Measurements from ENCODE around the gene SLC35C1. TPM values are rescaled to one million over a fixed set of nuclear protein-coding genes. Genes with fewer than 3 reads are reported as not detected.
"Not testable (repeated sequence)": the region's sequence is repeated elsewhere in the genome, so short reads cannot be mapped to it uniquely, and the experiment has no call there.

Gene SLC35C1
- total and polyA plus RNA-seq, 2 of the 13 experiments (the other 11 are each of a cell fraction or from before 2014, with no cell fraction given) = 2.9 to 7.0 TPM

DNA sequence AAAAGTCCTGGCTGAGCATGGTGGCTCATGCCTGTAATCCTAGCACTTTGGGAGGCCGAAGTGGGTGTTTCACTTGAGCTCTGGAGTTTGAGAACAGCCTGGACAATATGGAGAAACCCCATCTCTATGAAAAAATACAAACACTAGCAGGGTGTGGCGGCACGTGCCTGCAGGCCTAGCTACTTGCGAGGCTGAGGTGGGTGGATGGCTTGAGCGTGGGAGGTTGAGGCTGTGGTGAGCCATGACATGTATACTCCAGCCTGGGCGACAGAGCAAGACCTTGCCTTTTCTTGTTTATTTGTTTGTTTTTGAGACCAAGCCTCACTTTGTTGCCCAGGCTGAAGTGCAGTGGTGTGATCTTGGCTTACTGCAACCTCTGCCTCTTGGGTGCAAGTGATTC lies 34.3 kb downstream of the SLC35C1 start (continued):
- no peak for TF ChIP-seq SYNCRIP (IDR thresholded peaks at IDR 0.05; ENCODE audit: insufficient read depth, low read depth, low read length)
- no peak for TF ChIP-seq TARDBP (CRISPR knock-in tag; IDR thresholded peaks at IDR 0.05)

DNA sequence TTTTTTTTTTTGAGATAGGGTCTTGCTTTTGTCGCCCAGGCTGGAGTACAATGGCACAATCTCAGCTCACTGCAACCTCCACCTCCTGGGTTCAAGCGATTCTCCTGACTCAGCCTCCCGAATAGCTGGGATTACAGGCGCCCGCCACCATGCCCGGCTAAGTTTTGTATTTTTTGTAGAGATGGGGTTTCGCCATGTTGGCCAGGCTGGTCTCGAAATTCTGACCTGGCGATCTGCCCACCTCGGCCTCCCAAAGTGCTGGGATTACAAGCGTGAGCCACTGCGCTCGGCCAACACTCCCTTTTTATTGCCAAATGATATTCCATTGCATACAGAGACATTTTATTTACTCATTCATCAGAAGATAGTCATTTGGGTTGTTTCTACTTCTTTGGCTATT lies 35.3 kb downstream of the SLC35C1 start:
- H3K4me3 ChIP-seq (replicated peaks in 1 of 3; ENCODE audit: insufficient read depth in 1 of 3, low read depth in 2 of 3, low read length in 3 of 3); FAIRE-seq; H3K27ac ChIP-seq (ENCODE audit: extremely low read length, insufficient read depth, low read length); DNase-seq (ENCODE audit: low spot score); CTCF ChIA-PET (ENCODE audit: low intra/inter-chr PET ratio, low total read pairs); H3K9ac ChIP-seq (ENCODE audit: insufficient read depth, low read depth, low read length); H3K36me3 ChIP-seq (replicated peaks in 1 of 2; ENCODE audit: control insufficient read depth in 1 of 2, insufficient read depth in 2 of 2, low read length in 2 of 2); H2AFZ ChIP-seq (ENCODE audit: low read length); H3K27me3 ChIP-seq (ENCODE audit: control insufficient read depth in 1 of 2, insufficient read depth in 2 of 2, low read length in 2 of 2); POLR2A ChIA-PET; ATAC-seq; H3K4me2 ChIP-seq (ENCODE audit: low read depth, low read length); H3K79me2 ChIP-seq (ENCODE audit: insufficient read depth, low read length); H4K20me1 ChIP-seq (ENCODE audit: insufficient read depth, low read length); BruUV-seq (replicated peaks); H3K9me3 ChIP-seq (ENCODE audit: low read length); in situ Hi-C loops (cut with HindIII; ENCODE audit: extremely low pct_ligation_motif_present, low pct_unique_long_range_greater_than_20kb): not testable (repeated sequence)
- WGBS (ENCODE audit: low lambda C conversion rate) = 55% methylated on average over 13 of the region's 13 CpGs
- H3K4me1 ChIP-seq (ENCODE audit: insufficient read depth, low read length) = peaks cover 21% of the 10 kb centered on the region
- intact Hi-C loops (cut with micrococcal nuclease; ENCODE audit: unreplicated experiment) = loop anchor here (10.0 kb wide), 1 partner anchor 165 kb away; no protein-coding TSS in a partner anchor

DNA sequence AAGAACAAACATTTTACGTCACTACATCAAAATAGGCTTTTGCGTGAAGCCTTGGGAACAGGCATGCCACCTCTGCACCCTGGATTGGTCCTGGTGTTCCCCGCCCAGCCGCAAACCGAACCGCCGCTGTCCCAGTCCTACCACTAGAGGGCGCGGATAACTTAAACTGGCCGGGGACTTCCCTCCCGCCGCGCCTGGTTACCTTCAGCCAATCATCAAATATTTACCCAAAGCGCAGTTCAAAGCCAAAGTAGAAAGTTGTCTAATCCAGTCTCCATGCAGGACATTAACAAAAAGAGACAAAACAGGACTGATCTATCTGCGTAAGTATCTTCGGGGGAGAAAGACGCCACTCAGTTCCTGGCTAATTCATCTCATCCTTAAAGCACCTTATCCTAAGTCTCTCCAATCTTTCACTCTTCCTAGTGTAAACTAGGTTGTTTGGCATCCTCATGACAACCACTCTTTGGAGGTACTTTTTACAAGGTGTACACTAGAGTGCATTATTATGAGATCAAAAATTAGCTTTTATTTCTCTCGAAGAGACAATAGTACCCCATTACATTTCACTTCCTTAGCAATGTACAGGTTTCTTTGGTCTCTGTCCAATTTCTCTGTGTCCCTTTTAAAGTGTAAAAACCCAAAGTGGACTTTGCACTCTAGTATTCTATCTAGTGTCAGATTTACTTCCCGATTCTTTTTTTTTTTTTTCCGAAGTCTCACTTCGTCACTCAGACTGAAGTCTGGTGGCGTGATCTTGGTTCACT lies 38.4 kb downstream of the SLC35C1 start:
- CTCF ChIA-PET (ENCODE audit: low intra/inter-chr PET ratio, low total read pairs) = interaction anchor here (1.9 kb wide), 1 partner anchor 10 kb away, joined by 6 read pairs; no protein-coding TSS in a partner anchor
- Histone ChIP-seq H2AFZ (ENCODE audit: low read length) (peak overlapping the region; percentile 75), H3K79me2 (ENCODE audit: insufficient read depth, low read length) (peaks cover 5% of the 10 kb centered on the region), H3K4me3 (replicated peaks in 1 of 3; ENCODE audit: insufficient read depth in 1 of 3, low read depth in 2 of 3, low read length in 3 of 3) (peak overlapping the region in 2 of 3 experiments; percentile 38 to 59; a peak in 3 of 6 replicates), H3K27ac (ENCODE audit: extremely low read length, insufficient read depth, low read length) (peak overlapping the region; percentile 96), H3K36me3 (replicated peaks in 1 of 2; ENCODE audit: control insufficient read depth in 1 of 2, insufficient read depth in 2 of 2, low read length in 2 of 2) (no peaks in the 10 kb centered on the region), H3K4me2 (ENCODE audit: low read depth, low read length) (peak overlapping the region; percentile 92), H3K9me3 (ENCODE audit: low read length) (no peaks in the 10 kb centered on the region), H4K20me1 (ENCODE audit: insufficient read depth, low read length) (peaks cover 7% of the 10 kb centered on the region), H3K9ac (ENCODE audit: insufficient read depth, low read depth, low read length) (peak overlapping the region; percentile 66), H3K4me1 (ENCODE audit: insufficient read depth, low read length) (peaks cover 40% of the 10 kb centered on the region), H3K27me3 (ENCODE audit: control insufficient read depth in 1 of 2, insufficient read depth in 2 of 2, low read length in 2 of 2) (no peaks in the 10 kb centered on the region; a peak in 1 of 5 replicates)
- WGBS (ENCODE audit: low lambda C conversion rate) = under 1% methylated on average over 14 of the region's 22 CpGs
- no TSS peak for BruUV-seq (replicated peaks)
- ATAC-seq (peak; percentile 47), DNase-seq (ENCODE audit: low spot score) (peak; percentile 93), FAIRE-seq (peak; percentile 70)
- intact Hi-C loops (cut with micrococcal nuclease; ENCODE audit: unreplicated experiment) = loop anchor here (2.0 to 10.0 kb wide), 2 partner anchors 39 to 161 kb away; partner anchors contain the start of gene SLC35C1
- POLR2A ChIA-PET = interaction anchor here (0.7 kb wide), 1 partner anchor 700 kb away, joined by 3 read pairs; no protein-coding TSS in a partner anchor
- in situ Hi-C loops (cut with HindIII; ENCODE audit: extremely low pct_ligation_motif_present, low pct_unique_long_range_greater_than_20kb) = no loop called here
- TF ChIP-seq FIP1L1 (IDR thresholded peaks at IDR 0.05; ENCODE audit: borderline replicate concordance, insufficient read depth, low read depth, low read length) (no peak), ZNF605 (CRISPR knock-in tag; IDR thresholded peaks at IDR 0.05) (no peak), ARNTL (CRISPR knock-in tag; IDR thresholded peaks at IDR 0.05) (peak; percentile 89), SALL1 (CRISPR knock-in tag; IDR thresholded peaks at IDR 0.05) (peak; percentile 81), LCORL (IDR thresholded peaks at IDR 0.05) (no peak), LCORL (CRISPR knock-in tag; IDR thresholded peaks at IDR 0.05) (peak; percentile 38; the same call in 1 of the 2 replicates), ZNF678 (CRISPR knock-in tag; IDR thresholded peaks at IDR 0.05) (no peak), PHF21A (CRISPR knock-in tag; IDR thresholded peaks at IDR 0.05) (peak; percentile 67; the same call in 1 of the 2 replicates), CHD2 (IDR thresholded peaks at IDR 0.05; ENCODE audit: low read depth, low read length) (no peak)
- TF ChIP-seq, protein P1, sequence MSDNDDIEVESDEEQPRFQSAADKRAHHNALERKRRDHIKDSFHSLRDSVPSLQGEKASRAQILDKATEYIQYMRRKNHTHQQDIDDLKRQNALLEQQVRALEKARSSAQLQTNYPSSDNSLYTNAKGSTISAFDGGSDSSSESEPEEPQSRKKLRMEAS (IDR thresholded peaks at IDR 0.05) = no peak
- TF ChIP-seq, protein P2, sequence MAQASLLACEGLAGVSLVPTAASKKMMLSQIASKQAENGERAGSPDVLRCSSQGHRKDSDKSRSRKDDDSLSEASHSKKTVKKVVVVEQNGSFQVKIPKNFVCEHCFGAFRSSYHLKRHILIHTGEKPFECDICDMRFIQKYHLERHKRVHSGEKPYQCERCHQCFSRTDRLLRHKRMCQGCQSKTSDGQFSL (CRISPR knock-in tag; IDR thresholded peaks at IDR 0.05) = no peak
- TF ChIP-seq, protein P3, sequence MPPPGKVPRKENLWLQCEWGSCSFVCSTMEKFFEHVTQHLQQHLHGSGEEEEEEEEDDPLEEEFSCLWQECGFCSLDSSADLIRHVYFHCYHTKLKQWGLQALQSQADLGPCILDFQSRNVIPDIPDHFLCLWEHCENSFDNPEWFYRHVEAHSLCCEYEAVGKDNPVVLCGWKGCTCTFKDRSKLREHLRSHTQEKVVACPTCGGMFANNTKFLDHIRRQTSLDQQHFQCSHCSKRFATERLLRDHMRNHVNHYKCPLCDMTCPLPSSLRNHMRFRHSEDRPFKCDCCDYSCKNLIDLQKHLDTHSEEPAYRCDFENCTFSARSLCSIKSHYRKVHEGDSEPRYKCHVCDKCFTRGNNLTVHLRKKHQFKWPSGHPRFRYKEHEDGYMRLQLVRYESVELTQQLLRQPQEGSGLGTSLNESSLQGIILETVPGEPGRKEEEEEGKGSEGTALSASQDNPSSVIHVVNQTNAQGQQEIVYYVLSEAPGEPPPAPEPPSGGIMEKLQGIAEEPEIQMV (CRISPR knock-in tag; IDR thresholded peaks at IDR 0.05; ENCODE audit: low read depth) = 0 out of 2 replicates have a peak, but pooled peaks have one; percentile 23

Measured in HepG2 (cell line).